ENCODE measurements around the gene THOP1.

Gene THOP1

GRCh38 chr19:2841855-2842574, 56.7 kb downstream of the THOP1 start:
- DNase-seq (ENCODE audit: low read depth, low spot score), result no peak
- H3K4me3 ChIP-seq (ENCODE audit: low read length), result peak overlapping the region; percentile 77

- DNase-seq (ENCODE audit: low read depth, low spot score), result no peak
- no peak overlapping the region for H3K4me3 ChIP-seq (ENCODE audit: low read length)
These were observed 59.8 kb downstream of the THOP1 start for GRCh38 chr19:2845107-2845506.

GRCh38 chr19:2846180-2846894, 61.0 kb downstream of the THOP1 start:
- no peak for DNase-seq (ENCODE audit: low read depth, low spot score)
- no peak overlapping the region for H3K4me3 ChIP-seq (ENCODE audit: low read length)

GRCh38 chr19:2847507-2847906, 62.2 kb downstream of the THOP1 start:
- no peak overlapping the region for H3K4me3 ChIP-seq (ENCODE audit: low read length)
- no peak for DNase-seq (ENCODE audit: low read depth, low spot score)

- DNase-seq (ENCODE audit: low read depth, low spot score), result no peak
- H3K4me3 ChIP-seq (ENCODE audit: low read length), result no peak overlapping the region
These were observed 63.3 kb downstream of the THOP1 start for GRCh38 chr19:2848616-2849015.

GRCh38 chr19:2850256-2850925, 65.1 kb downstream of the THOP1 start:
- no peak overlapping the region for H3K4me3 ChIP-seq (ENCODE audit: low read length)
- no peak for DNase-seq (ENCODE audit: low read depth, low spot score)

- H3K4me3 ChIP-seq (ENCODE audit: low read length), result no peak overlapping the region
- DNase-seq (ENCODE audit: low read depth, low spot score), result no peak
These were observed 67.3 kb downstream of the THOP1 start for GRCh38 chr19:2852598-2852997.

GRCh38 chr19:2853015-2853606, 67.8 kb downstream of the THOP1 start:
- no peak overlapping the region for H3K4me3 ChIP-seq (ENCODE audit: low read length)
- DNase-seq (ENCODE audit: low read depth, low spot score), result no peak

GRCh38 chr19:2854849-2855248, 69.5 kb downstream of the THOP1 start:
- no peak for DNase-seq (ENCODE audit: low read depth, low spot score)
- H3K4me3 ChIP-seq (ENCODE audit: low read length), result no peak overlapping the region

GRCh38 chr19:2856457-2857050, 71.3 kb downstream of the THOP1 start:
- DNase-seq (ENCODE audit: low read depth, low spot score), result peak; percentile 89
- H3K4me3 ChIP-seq (ENCODE audit: low read length), result no peak overlapping the region

- no peak overlapping the region for H3K4me3 ChIP-seq (ENCODE audit: low read length)
- no peak for DNase-seq (ENCODE audit: low read depth, low spot score)
These were observed 73.6 kb downstream of the THOP1 start for GRCh38 chr19:2858864-2859263.

- DNase-seq (ENCODE audit: low read depth, low spot score), result no peak
- H3K4me3 ChIP-seq (ENCODE audit: low read length), result no peak overlapping the region
These were observed 78.5 kb downstream of the THOP1 start for GRCh38 chr19:2863816-2864215.
